Measurements from ENCODE around the gene TLNRD1. TPM values are rescaled to one million over a fixed set of nuclear protein-coding genes. Genes with fewer than 3 reads are reported as not detected.

The TLNRD1 gene
- total RNA-seq, 1 donor from 2014 or later: 27.8 TPM

DNA sequence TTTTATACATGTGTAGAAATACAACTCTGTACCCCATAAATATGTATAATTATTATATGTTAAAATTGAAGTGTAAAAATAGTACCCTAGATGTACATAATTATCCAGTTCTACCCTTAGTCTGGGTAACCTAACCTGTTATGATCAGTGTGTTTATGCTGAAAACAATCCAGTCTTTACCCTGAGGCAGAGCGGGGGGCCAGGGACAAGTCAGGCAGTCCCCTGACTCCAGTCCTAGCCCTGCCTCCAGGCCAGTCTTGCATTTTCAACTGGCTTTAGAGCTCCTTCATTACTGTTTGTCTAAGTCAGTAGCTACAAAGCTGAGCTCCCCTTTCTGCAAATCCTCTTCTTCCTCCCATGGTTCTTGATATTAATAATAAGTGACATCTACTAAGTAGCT lies 14.2 kb upstream of the TLNRD1 start:
- peaks cover 43% of the 10 kb centered on the region for H3K4me1 ChIP-seq
- TF ChIP-seq, protein P1, sequence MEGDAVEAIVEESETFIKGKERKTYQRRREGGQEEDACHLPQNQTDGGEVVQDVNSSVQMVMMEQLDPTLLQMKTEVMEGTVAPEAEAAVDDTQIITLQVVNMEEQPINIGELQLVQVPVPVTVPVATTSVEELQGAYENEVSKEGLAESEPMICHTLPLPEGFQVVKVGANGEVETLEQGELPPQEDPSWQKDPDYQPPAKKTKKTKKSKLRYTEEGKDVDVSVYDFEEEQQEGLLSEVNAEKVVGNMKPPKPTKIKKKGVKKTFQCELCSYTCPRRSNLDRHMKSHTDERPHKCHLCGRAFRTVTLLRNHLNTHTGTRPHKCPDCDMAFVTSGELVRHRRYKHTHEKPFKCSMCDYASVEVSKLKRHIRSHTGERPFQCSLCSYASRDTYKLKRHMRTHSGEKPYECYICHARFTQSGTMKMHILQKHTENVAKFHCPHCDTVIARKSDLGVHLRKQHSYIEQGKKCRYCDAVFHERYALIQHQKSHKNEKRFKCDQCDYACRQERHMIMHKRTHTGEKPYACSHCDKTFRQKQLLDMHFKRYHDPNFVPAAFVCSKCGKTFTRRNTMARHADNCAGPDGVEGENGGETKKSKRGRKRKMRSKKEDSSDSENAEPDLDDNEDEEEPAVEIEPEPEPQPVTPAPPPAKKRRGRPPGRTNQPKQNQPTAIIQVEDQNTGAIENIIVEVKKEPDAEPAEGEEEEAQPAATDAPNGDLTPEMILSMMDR (IDR thresholded peaks at IDR 0.05): no peak
- peaks cover 8% of the 10 kb centered on the region for H3K36me3 ChIP-seq
- DNase-seq (no peak), ATAC-seq (no peak)
- no peaks in the 10 kb centered on the region for H3K9me3 ChIP-seq
- no peaks in the 10 kb centered on the region for H3K27me3 ChIP-seq
- H3K4me3 ChIP-seq: no peak overlapping the region
- intact Hi-C loops (cut with DNase I): no loop called here
- no peak overlapping the region for H3K27ac ChIP-seq

DNA sequence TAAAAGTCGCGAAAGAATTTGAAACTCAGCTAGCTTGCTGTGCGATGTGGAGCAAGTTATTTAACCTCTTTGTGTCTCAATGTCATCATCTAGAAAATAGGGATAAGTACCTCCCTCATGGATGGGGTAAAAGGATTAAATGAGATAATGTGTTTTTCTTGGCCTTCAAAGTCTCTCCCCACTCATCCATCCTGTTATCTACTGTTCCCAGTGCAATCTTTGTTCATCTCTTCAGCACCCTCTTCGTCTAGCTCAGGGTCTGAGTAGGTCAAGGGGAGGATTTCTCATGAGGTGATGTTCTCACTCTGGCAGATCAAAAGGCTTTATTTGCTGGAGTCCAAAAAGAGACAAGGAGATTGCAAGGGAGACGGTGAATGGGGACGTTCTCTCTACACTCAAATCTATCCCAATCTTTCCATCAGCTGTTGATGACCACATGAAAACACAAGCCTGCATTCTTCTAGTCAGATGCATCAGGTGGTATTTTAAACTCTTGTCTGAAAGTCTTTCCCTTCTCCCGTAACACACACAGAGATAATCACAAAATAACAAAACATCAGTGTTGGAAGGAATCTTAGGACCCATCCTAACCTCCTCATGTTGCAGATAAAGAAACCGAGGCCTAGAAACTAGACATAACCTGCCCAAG lies 12.5 kb upstream of the TLNRD1 start:
- Histone ChIP-seq H3K4me3 (peak overlapping the region; percentile 93), H3K27ac (no peak overlapping the region), H3K9me3 (no peaks in the 10 kb centered on the region), H3K27me3 (no peaks in the 10 kb centered on the region), H3K4me1 (peaks cover 47% of the 10 kb centered on the region), H3K36me3 (no peaks in the 10 kb centered on the region)
- intact Hi-C loops (cut with DNase I): no loop called here
- TF ChIP-seq, protein P1 (IDR thresholded peaks at IDR 0.05): no peak
- no peak for DNase-seq
- ATAC-seq: no peak

DNA sequence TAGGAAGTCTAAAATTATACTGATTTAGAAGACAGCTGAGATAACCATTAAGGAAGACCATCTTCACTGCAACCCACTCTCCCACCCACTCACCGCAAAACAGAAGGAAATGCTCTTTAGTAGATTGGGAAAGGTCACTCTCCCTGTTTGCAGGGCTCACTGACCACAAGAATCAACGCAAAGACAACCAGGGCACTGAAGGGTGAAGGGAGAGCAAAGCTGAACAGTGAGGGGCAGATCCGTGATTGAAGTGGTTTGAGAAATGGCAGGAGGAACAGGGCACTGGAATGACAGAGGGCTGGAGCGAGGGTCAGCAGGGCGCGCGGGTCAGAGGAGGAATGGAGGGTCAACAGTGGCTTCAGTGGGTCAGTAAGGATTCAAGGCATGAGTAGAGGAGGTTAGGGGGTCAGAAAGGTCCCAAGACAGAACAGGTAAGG lies 11.6 kb upstream of the TLNRD1 start:
- TF ChIP-seq, protein P1 (IDR thresholded peaks at IDR 0.05): no peak
- ATAC-seq (peak; percentile 8), DNase-seq (no peak)
- Histone ChIP-seq H3K4me1 (peaks cover 47% of the 10 kb centered on the region), H3K36me3 (no peaks in the 10 kb centered on the region), H3K27me3 (no peaks in the 10 kb centered on the region), H3K4me3 (peak overlapping the region; percentile 93), H3K27ac (peak overlapping the region; percentile 95), H3K9me3 (no peaks in the 10 kb centered on the region)
- intact Hi-C loops (cut with DNase I): no loop called here

DNA sequence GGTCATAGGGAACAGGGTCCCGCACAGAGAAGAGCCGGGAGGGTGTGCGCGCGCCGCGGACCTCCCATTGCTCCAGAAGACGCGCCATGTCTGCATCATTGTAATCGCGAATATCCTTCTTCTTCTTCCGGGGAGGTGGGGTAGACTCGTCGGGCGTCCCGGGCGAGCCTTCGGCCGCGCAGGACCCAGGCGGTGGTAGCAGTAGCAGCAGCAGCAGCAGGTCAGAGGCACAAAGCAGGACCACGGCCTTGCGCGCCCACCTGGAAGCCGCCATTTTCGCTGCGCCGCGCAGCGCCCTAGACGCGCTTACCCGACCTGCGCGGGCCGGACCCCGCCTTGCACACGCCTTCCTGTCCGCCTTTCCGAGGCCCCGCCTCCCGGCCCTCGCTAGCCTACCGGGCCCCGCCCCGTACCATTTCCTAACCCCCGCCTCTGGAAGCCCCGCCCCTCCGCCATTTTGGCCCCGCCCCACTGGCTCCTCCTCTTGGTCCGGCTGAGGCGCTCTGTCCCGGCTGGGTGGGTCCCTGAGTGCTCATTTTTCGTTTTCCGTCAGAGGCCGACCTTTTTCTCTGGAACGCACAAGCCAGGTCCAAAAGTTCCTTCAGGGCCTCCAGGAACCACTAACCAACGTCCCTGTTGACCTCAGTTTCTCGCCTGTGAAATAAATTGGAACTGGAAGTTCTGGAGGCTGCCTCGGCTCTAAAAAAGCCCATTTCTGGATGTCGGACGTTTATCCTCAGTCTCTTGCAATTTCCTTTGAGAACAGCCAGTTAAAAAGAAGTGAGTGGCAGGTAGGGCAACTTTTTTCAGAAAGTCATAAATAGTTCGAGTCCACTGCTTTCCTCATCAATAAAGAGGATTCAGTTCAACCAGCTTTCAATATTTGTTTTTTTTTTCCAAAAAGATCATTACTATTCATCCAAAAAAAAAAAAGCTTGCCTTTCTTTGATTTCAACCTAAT lies 10.9 kb upstream of the TLNRD1 start, which contains the start of gene MESD:
MESD (minus strand) TSS at position 302 of the 961 bp plus-strand sequence; CDS start at position 274, 28 bp downstream.
- Histone ChIP-seq H3K4me1 (peaks cover 47% of the 10 kb centered on the region), H3K9me3 (no peaks in the 10 kb centered on the region), H3K36me3 (no peaks in the 10 kb centered on the region), H3K4me3 (peak within 1 kb of the TSS; percentile 93), H3K27me3 (no peaks in the 10 kb centered on the region), H3K27ac (peak within 1 kb of the TSS; percentile 95)
- TF ChIP-seq, protein P1 (IDR thresholded peaks at IDR 0.05): no peak
- DNase-seq (peak; percentile 99), ATAC-seq (peak; percentile 99)
- intact Hi-C loops (cut with DNase I): loop anchor here (10.0 kb wide), 1 partner anchor 275 kb away; no protein-coding TSS in a partner anchor

DNA sequence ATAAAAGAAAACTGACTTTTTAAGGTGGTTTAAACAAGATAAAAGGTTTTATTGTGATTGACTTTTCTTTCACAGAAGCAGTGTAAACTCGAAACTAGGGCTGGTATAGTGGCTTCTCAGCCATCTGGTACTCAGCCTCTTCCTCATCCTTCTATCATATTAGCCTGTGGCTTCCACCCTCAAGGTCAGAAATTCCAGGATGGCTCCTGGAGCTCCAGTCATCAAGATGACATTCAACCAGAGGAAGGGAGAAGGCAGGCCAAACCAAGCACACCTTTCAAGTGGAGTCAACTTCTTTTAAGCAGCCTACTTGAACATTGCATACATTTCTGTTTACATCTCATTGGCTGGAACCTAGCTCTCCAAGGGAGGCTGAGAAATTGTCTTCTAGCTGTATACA lies 9.8 kb upstream of the TLNRD1 start:
- Histone ChIP-seq H3K36me3 (no peaks in the 10 kb centered on the region), H3K27ac (no peak overlapping the region), H3K9me3 (no peaks in the 10 kb centered on the region), H3K4me3 (no peak overlapping the region), H3K27me3 (no peaks in the 10 kb centered on the region), H3K4me1 (peaks cover 42% of the 10 kb centered on the region)
- intact Hi-C loops (cut with DNase I): loop anchor here (10.0 kb wide), 1 partner anchor 274 kb away; no protein-coding TSS in a partner anchor
- TF ChIP-seq, protein P1 (IDR thresholded peaks at IDR 0.05): no peak
- ATAC-seq (no peak), DNase-seq (no peak)
